ENCODE measurements around the gene RPP30. TPM values are rescaled to one million over a fixed set of nuclear protein-coding genes. Genes with fewer than 3 reads are reported as not detected.

Gene RPP30
- total and polyA plus RNA-seq, 2 of the 13 experiments (the other 11 are each of a cell fraction or from before 2014, with no cell fraction given) = 27.1 to 65.0 TPM

DNA sequence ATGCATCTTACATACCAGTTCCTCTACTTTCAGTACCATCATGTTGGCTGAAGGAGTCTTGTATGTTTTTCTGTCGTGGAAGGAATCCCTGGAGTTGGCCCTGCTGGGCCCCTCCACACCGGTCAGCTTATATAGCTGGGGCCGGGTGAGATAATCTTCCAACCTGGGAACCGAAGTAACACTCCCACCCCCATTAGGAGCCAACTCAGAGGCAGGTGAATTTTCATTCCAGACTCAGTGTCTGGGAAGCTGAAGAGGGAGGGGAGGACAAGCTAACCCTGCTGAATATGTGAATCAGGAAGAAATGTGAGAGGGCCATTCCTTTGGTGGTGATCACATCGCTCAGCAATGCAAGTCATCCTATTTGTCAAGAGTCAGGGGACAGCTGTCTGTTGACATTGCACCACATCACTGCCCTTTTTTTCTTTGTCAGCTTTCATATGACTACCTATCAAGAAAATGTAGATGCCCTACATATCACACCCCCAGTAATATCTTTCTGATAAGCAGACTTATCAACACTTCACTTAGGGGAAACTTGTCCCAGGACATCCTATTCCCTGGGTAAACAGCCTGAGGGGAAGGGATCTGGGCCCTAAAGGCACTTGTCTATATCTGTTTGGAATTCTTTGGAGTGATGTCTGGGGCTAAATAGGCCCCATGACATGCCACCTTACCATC is 49.4 kb downstream of the RPP30 start, which contains the start of gene ANKRD1 (continued):
- TF ChIP-seq, protein P1, sequence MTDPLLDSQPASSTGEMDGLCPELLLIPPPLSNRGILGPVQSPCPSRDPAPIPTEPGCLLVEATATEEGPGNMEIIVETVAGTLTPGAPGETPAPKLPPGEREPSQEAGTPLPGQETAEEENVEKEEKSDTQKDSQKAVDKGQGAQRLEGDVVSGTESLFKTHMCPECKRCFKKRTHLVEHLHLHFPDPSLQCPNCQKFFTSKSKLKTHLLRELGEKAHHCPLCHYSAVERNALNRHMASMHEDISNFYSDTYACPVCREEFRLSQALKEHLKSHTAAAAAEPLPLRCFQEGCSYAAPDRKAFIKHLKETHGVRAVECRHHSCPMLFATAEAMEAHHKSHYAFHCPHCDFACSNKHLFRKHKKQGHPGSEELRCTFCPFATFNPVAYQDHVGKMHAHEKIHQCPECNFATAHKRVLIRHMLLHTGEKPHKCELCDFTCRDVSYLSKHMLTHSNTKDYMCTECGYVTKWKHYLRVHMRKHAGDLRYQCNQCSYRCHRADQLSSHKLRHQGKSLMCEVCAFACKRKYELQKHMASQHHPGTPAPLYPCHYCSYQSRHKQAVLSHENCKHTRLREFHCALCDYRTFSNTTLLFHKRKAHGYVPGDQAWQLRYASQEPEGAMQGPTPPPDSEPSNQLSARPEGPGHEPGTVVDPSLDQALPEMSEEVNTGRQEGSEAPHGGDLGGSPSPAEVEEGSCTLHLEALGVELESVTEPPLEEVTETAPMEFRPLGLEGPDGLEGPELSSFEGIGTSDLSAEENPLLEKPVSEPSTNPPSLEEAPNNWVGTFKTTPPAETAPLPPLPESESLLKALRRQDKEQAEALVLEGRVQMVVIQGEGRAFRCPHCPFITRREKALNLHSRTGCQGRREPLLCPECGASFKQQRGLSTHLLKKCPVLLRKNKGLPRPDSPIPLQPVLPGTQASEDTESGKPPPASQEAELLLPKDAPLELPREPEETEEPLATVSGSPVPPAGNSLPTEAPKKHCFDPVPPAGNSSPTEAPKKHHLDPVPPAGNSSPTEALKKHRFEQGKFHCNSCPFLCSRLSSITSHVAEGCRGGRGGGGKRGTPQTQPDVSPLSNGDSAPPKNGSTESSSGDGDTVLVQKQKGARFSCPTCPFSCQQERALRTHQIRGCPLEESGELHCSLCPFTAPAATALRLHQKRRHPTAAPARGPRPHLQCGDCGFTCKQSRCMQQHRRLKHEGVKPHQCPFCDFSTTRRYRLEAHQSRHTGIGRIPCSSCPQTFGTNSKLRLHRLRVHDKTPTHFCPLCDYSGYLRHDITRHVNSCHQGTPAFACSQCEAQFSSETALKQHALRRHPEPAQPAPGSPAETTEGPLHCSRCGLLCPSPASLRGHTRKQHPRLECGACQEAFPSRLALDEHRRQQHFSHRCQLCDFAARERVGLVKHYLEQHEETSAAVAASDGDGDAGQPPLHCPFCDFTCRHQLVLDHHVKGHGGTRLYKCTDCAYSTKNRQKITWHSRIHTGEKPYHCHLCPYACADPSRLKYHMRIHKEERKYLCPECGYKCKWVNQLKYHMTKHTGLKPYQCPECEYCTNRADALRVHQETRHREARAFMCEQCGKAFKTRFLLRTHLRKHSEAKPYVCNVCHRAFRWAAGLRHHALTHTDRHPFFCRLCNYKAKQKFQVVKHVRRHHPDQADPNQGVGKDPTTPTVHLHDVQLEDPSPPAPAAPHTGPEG (CRISPR knock-in tag; IDR thresholded peaks at IDR 0.05) = no peak
- peak; percentile 70 for TF ChIP-seq ZNF331 (CRISPR knock-in tag; IDR thresholded peaks at IDR 0.05)
- TF ChIP-seq NFIB (CRISPR knock-in tag; IDR thresholded peaks at IDR 0.05; ENCODE audit: borderline replicate concordance) = no peak
- peak; percentile 96 for TF ChIP-seq JUNB (CRISPR knock-in tag; IDR thresholded peaks at IDR 0.05; ENCODE audit: borderline replicate concordance)
- no peak for TF ChIP-seq CCAR2 (optimal IDR thresholded peaks at IDR 0.05; ENCODE audit: low read depth, low read length)
- TF ChIP-seq EED (CRISPR knock-in tag; IDR thresholded peaks at IDR 0.05) = no peak
- TF ChIP-seq SALL2 (CRISPR knock-in tag; IDR thresholded peaks at IDR 0.05) = 0 out of 2 replicates have a peak, but pooled peaks have one; percentile 49
- TF ChIP-seq ZNF776 (CRISPR knock-in tag; IDR thresholded peaks at IDR 0.05) = no peak
- TF ChIP-seq HNRNPUL1 (IDR thresholded peaks at IDR 0.05; ENCODE audit: low read depth, low read length) = no peak
- TF ChIP-seq MEF2D (CRISPR knock-in tag; IDR thresholded peaks at IDR 0.05) = no peak
- TF ChIP-seq SMARCE1 (IDR thresholded peaks at IDR 0.05; ENCODE audit: borderline replicate concordance) = no peak
- 0 out of 2 replicates have a peak, but pooled peaks have one; percentile 39 for TF ChIP-seq NFKBIZ (CRISPR knock-in tag; IDR thresholded peaks at IDR 0.05)
- no peak for TF ChIP-seq MBD4 (IDR thresholded peaks at IDR 0.05; ENCODE audit: borderline replicate concordance, low read length)
- TF ChIP-seq SIX4 (CRISPR knock-in tag; IDR thresholded peaks at IDR 0.05) = peak; percentile 90
- TF ChIP-seq, protein P2, sequence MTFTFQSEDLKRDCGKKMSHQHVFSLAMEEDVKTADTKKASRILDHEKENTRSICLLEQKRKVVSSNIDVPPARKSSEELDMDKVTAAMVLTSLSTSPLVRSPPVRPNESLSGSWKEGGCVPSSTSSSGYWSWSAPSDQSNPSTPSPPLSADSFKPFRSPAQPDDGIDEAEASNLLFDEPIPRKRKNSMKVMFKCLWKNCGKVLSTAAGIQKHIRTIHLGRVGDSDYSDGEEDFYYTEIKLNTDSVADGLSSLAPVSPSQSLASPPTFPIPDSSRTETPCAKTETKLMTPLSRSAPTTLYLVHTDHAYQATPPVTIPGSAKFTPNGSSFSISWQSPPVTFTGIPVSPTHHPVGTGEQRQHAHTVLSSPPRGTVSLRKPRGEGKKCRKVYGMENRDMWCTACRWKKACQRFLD (CRISPR knock-in tag; IDR thresholded peaks at IDR 0.05; ENCODE audit: borderline replicate concordance) = no peak
- TF ChIP-seq, protein P3, sequence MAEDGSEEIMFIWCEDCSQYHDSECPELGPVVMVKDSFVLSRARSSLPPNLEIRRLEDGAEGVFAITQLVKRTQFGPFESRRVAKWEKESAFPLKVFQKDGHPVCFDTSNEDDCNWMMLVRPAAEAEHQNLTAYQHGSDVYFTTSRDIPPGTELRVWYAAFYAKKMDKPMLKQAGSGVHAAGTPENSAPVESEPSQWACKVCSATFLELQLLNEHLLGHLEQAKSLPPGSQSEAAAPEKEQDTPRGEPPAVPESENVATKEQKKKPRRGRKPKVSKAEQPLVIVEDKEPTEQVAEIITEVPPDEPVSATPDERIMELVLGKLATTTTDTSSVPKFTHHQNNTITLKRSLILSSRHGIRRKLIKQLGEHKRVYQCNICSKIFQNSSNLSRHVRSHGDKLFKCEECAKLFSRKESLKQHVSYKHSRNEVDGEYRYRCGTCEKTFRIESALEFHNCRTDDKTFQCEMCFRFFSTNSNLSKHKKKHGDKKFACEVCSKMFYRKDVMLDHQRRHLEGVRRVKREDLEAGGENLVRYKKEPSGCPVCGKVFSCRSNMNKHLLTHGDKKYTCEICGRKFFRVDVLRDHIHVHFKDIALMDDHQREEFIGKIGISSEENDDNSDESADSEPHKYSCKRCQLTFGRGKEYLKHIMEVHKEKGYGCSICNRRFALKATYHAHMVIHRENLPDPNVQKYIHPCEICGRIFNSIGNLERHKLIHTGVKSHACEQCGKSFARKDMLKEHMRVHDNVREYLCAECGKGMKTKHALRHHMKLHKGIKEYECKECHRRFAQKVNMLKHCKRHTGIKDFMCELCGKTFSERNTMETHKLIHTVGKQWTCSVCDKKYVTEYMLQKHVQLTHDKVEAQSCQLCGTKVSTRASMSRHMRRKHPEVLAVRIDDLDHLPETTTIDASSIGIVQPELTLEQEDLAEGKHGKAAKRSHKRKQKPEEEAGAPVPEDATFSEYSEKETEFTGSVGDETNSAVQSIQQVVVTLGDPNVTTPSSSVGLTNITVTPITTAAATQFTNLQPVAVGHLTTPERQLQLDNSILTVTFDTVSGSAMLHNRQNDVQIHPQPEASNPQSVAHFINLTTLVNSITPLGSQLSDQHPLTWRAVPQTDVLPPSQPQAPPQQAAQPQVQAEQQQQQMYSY (CRISPR knock-in tag; IDR thresholded peaks at IDR 0.05) = no peak
- no peak for TF ChIP-seq ZNF878 (CRISPR knock-in tag; IDR thresholded peaks at IDR 0.05)
- TF ChIP-seq, protein P4, sequence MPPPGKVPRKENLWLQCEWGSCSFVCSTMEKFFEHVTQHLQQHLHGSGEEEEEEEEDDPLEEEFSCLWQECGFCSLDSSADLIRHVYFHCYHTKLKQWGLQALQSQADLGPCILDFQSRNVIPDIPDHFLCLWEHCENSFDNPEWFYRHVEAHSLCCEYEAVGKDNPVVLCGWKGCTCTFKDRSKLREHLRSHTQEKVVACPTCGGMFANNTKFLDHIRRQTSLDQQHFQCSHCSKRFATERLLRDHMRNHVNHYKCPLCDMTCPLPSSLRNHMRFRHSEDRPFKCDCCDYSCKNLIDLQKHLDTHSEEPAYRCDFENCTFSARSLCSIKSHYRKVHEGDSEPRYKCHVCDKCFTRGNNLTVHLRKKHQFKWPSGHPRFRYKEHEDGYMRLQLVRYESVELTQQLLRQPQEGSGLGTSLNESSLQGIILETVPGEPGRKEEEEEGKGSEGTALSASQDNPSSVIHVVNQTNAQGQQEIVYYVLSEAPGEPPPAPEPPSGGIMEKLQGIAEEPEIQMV (CRISPR knock-in tag; IDR thresholded peaks at IDR 0.05; ENCODE audit: low read depth) = no peak

All from HepG2 (cell line).